Measurements from ENCODE around the gene MXRA7. TPM values are rescaled to one million over a fixed set of nuclear protein-coding genes. Genes with fewer than 3 reads are reported as not detected.

The MXRA7 gene
- total and polyA plus RNA-seq, 4 donors = 4.8 to 22.1 (median 11.3) TPM

GRCh38 chr17:76757256-76757655 is 46.5 kb upstream of the MXRA7 start:
- TF ChIP-seq MAX (IDR thresholded peaks at IDR 0.05) = no peak
- no peak for TF ChIP-seq RXRA (IDR thresholded peaks at IDR 0.05)
- TF ChIP-seq JUND (IDR thresholded peaks at IDR 0.05) = no peak
- no peak for TF ChIP-seq YY1 (IDR thresholded peaks at IDR 0.05)
- no peak for TF ChIP-seq EGR1 (IDR thresholded peaks at IDR 0.05; ENCODE audit: low read depth in 2 of 2)
- TF ChIP-seq FOXA2 (IDR thresholded peaks at IDR 0.05) = no peak
- no peak for TF ChIP-seq ZBTB33 (IDR thresholded peaks at IDR 0.05)
- TF ChIP-seq SP1 (IDR thresholded peaks at IDR 0.05) = no peak
- TF ChIP-seq TAF1 (conservative IDR thresholded peaks at IDR 0.05) = no peak
- TF ChIP-seq GABPA (IDR thresholded peaks at IDR 0.05 in 1 of 2, conservative IDR thresholded peaks at IDR 0.05 in 1 of 2) = no peak
- no peak for TF ChIP-seq REST (IDR thresholded peaks at IDR 0.05)
- TF ChIP-seq FOXA1 (IDR thresholded peaks at IDR 0.05) = no peak
- TF ChIP-seq HNF4G (IDR thresholded peaks at IDR 0.05) = no peak
- TF ChIP-seq RAD21 (IDR thresholded peaks at IDR 0.05) = no peak
- Histone ChIP-seq H3K4me3 (ENCODE audit: low read depth in 1 of 3, low read length in 3 of 3) (no peak overlapping the region), H3K27ac (ENCODE audit: low read depth in 1 of 2, low read length in 2 of 2) (no peak overlapping the region), H3K27me3 (ENCODE audit: control insufficient read depth in 4 of 4, insufficient read depth in 4 of 4, low read length in 3 of 4) (no peaks in the 10 kb centered on the region), H3K9me3 (ENCODE audit: control insufficient read depth in 4 of 4, low read length in 3 of 4) (no peaks in the 10 kb centered on the region), H3K36me3 (ENCODE audit: control insufficient read depth in 4 of 4, insufficient read depth in 3 of 4, low read depth in 1 of 4, low read length in 3 of 4) (peaks cover 7 to 13% (median 10%) of the 10 kb centered on the region in 4 donors), H3K9ac (ENCODE audit: low read depth in 1 of 2, low read length in 2 of 2) (no peak overlapping the region), H3K4me1 (ENCODE audit: control insufficient read depth in 4 of 4, insufficient read depth in 4 of 4, low read length in 3 of 4) (no peaks in the 10 kb centered on the region)
- DNase-seq (ENCODE audit: low spot score) = no peak
- WGBS = 97% methylated on average over 5 of the region's 5 CpGs

GRCh38 chr17:76755285-76755684 is 44.5 kb upstream of the MXRA7 start:
- WGBS = 97% methylated on average over 2 of the region's 2 CpGs
- TF ChIP-seq ATF3 (IDR thresholded peaks at IDR 0.05) (no peak), MAX (IDR thresholded peaks at IDR 0.05) (no peak), TAF1 (conservative IDR thresholded peaks at IDR 0.05) (no peak), ZBTB33 (IDR thresholded peaks at IDR 0.05) (no peak), RXRA (IDR thresholded peaks at IDR 0.05) (no peak), YY1 (IDR thresholded peaks at IDR 0.05) (no peak), SP1 (IDR thresholded peaks at IDR 0.05) (no peak), JUND (IDR thresholded peaks at IDR 0.05) (no peak), HNF4G (IDR thresholded peaks at IDR 0.05) (no peak), GABPA (IDR thresholded peaks at IDR 0.05 in 1 of 2, conservative IDR thresholded peaks at IDR 0.05 in 1 of 2) (no peak), FOXA1 (IDR thresholded peaks at IDR 0.05) (no peak), RAD21 (IDR thresholded peaks at IDR 0.05) (no peak), EGR1 (IDR thresholded peaks at IDR 0.05; ENCODE audit: low read depth in 2 of 2) (no peak), REST (IDR thresholded peaks at IDR 0.05) (no peak), NR2F2 (IDR thresholded peaks at IDR 0.05) (no peak), CTCF (IDR thresholded peaks at IDR 0.05; ENCODE audit: low read depth, low read length, missing input control) (no peak), FOXA2 (IDR thresholded peaks at IDR 0.05) (no peak)

More at GRCh38 chr17:76755285-76755684, 44.5 kb upstream of the MXRA7 start:
- Histone ChIP-seq H3K27me3 (ENCODE audit: control insufficient read depth in 4 of 4, insufficient read depth in 4 of 4, low read length in 3 of 4) (no peaks in the 10 kb centered on the region), H3K27ac (ENCODE audit: low read depth in 1 of 2, low read length in 2 of 2) (no peak overlapping the region), H3K4me3 (ENCODE audit: low read depth in 1 of 3, low read length in 3 of 3) (no peak overlapping the region), H3K9me3 (ENCODE audit: control insufficient read depth in 4 of 4, low read length in 3 of 4) (no peaks in the 10 kb centered on the region), H3K4me1 (ENCODE audit: control insufficient read depth in 4 of 4, insufficient read depth in 4 of 4, low read length in 3 of 4) (no peaks in the 10 kb centered on the region), H3K36me3 (ENCODE audit: control insufficient read depth in 4 of 4, insufficient read depth in 3 of 4, low read depth in 1 of 4, low read length in 3 of 4) (peaks cover 7 to 13% (median 10%) of the 10 kb centered on the region in 4 donors), H3K9ac (ENCODE audit: low read depth in 1 of 2, low read length in 2 of 2) (no peak overlapping the region)
- DNase-seq (ENCODE audit: low spot score) = no peak

All from liver (tissue), 9 donors.